Breast epithelium (tissue), 4 donors: ENCODE data around the gene EXO1. TPM values are rescaled to one million over a fixed set of nuclear protein-coding genes. Genes with fewer than 3 reads are reported as not detected.

ENCODE experiments used
- DNase-seq, 2 donors: peaks; one replicate each; pipeline ENCODE4 v3.0.0-alpha.2; 2019; ENCODE audit warnings: low spot score in 2 of 2
- H3K27ac ChIP-seq, 2 donors: fragments of 200-600 bp; sonication (generic) in 1 of 2; one replicate each; pipeline ENCODE4 v1.5.1; 2016 to 2019; ENCODE audit warnings: mild to moderate bottlenecking in 1 of 2
- H3K27me3 ChIP-seq, 2 donors: fragments of 200-600 bp; sonication (generic) in 1 of 2; one replicate each; pipeline versions ENCODE4 v1.5.1 to v1.6.0; 2017 to 2019; ENCODE audit warnings: control low read depth in 1 of 2, mild to moderate bottlenecking in 1 of 2
- H3K36me3 ChIP-seq: fragments of 200-600 bp; one replicate; pipeline ENCODE4 v1.5.1; 2019
- H3K4me1 ChIP-seq, 2 donors: fragments of 200-600 bp; sonication (generic); one replicate each; pipeline ENCODE4 v1.5.1; 2016 to 2019; ENCODE audit warnings: control low read depth in 1 of 2
- H3K4me3 ChIP-seq, 3 donors: fragments of 200-600 bp; sonication (generic); 1 replicate in 2 of 3; 2 replicates in 1 of 3; pipeline ENCODE4 v1.5.1; 2016 to 2019; ENCODE audit warnings: mild to moderate bottlenecking in 3 of 3, moderate library complexity in 2 of 3
- H3K9me3 ChIP-seq, 2 donors: fragments of 200-600 bp; sonication (generic) in 1 of 2; one replicate each; pipeline ENCODE4 v1.5.1; 2016 to 2019; ENCODE audit warnings: control low read depth in 1 of 2
- CTCF ChIP-seq, 3 donors: fragments of 450-650 bp; IDR thresholded peaks; one replicate each; pipeline ENCODE4 v1.5.1; 2016 to 2017; ENCODE audit warnings: antibody characterized with exemption in 3 of 3, mild to moderate bottlenecking in 3 of 3, moderate library complexity in 3 of 3
- POLR2A ChIP-seq: fragments of 450-650 bp; IDR thresholded peaks from one replicate; pipeline ENCODE4 v1.6.1; 2016; ENCODE audit warnings: antibody characterized with exemption, mild to moderate bottlenecking, moderate library complexity
- POLR2AphosphoS5 ChIP-seq, 3 donors: sonication (generic); formaldehyde crosslinking; IDR thresholded peaks; one replicate each; pipeline ENCODE4 v1.6.1; 2017; ENCODE audit warnings: antibody characterized with exemption in 3 of 3
- intact Hi-C: fragments of 100-400 bp; cut with DNase I; formaldehyde crosslinking; loops from one replicate; pipeline ENCODE4 v1.15.1; 2023; ENCODE audit warnings: low total_unique reads
- total RNA-seq, 3 donors: library from RNA; depleted of rRNA; stranded (reverse); fragments of >200 nt; gene quantifications; one replicate each; pipeline ENCODE4 v1.1.0, GENCODE V29; 2016

The EXO1 gene
- total RNA-seq, 3 donors from 2014 or later: 0.16 TPM; not detected in 2

GRCh38 chr1:241834733-241835377 is 13.1 kb upstream of the EXO1 start:
- no peak overlapping the region for H3K4me3 ChIP-seq
- TF ChIP-seq POLR2A: no peak
- TF ChIP-seq POLR2AphosphoS5 (IDR thresholded peaks at IDR 0.05): no peak
- TF ChIP-seq CTCF (IDR thresholded peaks at IDR 0.05): peak; percentile 31 to 60 (median 54)
- DNase-seq: no peak
- H3K36me3 ChIP-seq: no peaks in the 10 kb centered on the region
- intact Hi-C loops: no loop called here
- no peaks in the 10 kb centered on the region for H3K27me3 ChIP-seq
- no peaks in the 10 kb centered on the region for H3K9me3 ChIP-seq
- H3K4me1 ChIP-seq: no peaks in the 10 kb centered on the region
- H3K27ac ChIP-seq: no peak overlapping the region

GRCh38 chr1:241836941-241837340 is 11.1 kb upstream of the EXO1 start:
- DNase-seq: no peak
- Histone ChIP-seq H3K4me1 (no peaks in the 10 kb centered on the region), H3K27ac (no peak overlapping the region), H3K27me3 (no peaks in the 10 kb centered on the region), H3K36me3 (no peaks in the 10 kb centered on the region), H3K9me3 (no peaks in the 10 kb centered on the region), H3K4me3 (no peak overlapping the region)
- no peak for TF ChIP-seq POLR2A
- intact Hi-C loops: no loop called here

- Histone ChIP-seq H3K4me3 (no peak overlapping the region), H3K27me3 (no peaks in the 10 kb centered on the region), H3K4me1 (no peaks in the 10 kb centered on the region), H3K9me3 (no peaks in the 10 kb centered on the region), H3K27ac (no peak overlapping the region), H3K36me3 (no peaks in the 10 kb centered on the region)
- no peak for DNase-seq
- intact Hi-C loops: no loop called here
- no peak for TF ChIP-seq POLR2A
- no peak for TF ChIP-seq POLR2AphosphoS5 (IDR thresholded peaks at IDR 0.05)
- no peak for TF ChIP-seq CTCF (IDR thresholded peaks at IDR 0.05)
Observed at GRCh38 chr1:241837416-241837815, 10.6 kb upstream of the EXO1 start.

- H3K27me3 ChIP-seq: no peaks in the 10 kb centered on the region
- H3K36me3 ChIP-seq: no peaks in the 10 kb centered on the region
- no peaks in the 10 kb centered on the region for H3K4me1 ChIP-seq
- H3K4me3 ChIP-seq: no peak overlapping the region
- TF ChIP-seq CTCF (IDR thresholded peaks at IDR 0.05) (no peak), POLR2A (no peak), POLR2AphosphoS5 (IDR thresholded peaks at IDR 0.05) (no peak)
- DNase-seq: no peak
- H3K9me3 ChIP-seq: no peaks in the 10 kb centered on the region
- H3K27ac ChIP-seq: no peak overlapping the region
- intact Hi-C loops: no loop called here
Observed at GRCh38 chr1:241837901-241838300, 10.1 kb upstream of the EXO1 start.

GRCh38 chr1:241838897-241839296 is 9.1 kb upstream of the EXO1 start:
- Histone ChIP-seq H3K27ac (no peak overlapping the region), H3K27me3 (no peaks in the 10 kb centered on the region), H3K4me1 (no peaks in the 10 kb centered on the region), H3K9me3 (no peaks in the 10 kb centered on the region), H3K36me3 (no peaks in the 10 kb centered on the region), H3K4me3 (no peak overlapping the region)
- TF ChIP-seq POLR2AphosphoS5 (IDR thresholded peaks at IDR 0.05) (no peak), CTCF (IDR thresholded peaks at IDR 0.05) (no peak), POLR2A (no peak)
- intact Hi-C loops: no loop called here
- no peak for DNase-seq
